Activated CD4-positive, alpha-beta T cell treated with anti-CD3 and anti-CD28 coated beads, Interleukin-2, amount 50 U/mL, for 4 hours (primary cell): ENCODE measurements around the gene FCER1G.

ENCODE experiments used
- DNase-seq, 2 experiments: peaks; one replicate each; pipeline ENCODE4 v3.0.0-alpha.2; 2020

The FCER1G gene

GRCh38 chr1:161189036-161189435, 26.1 kb upstream of the FCER1G start:
- DNase-seq, result no peak

GRCh38 chr1:161190962-161191521, 24.1 kb upstream of the FCER1G start:
- DNase-seq, result no peak

GRCh38 chr1:161191971-161192370, 23.1 kb upstream of the FCER1G start:
- DNase-seq, result no peak

- DNase-seq, result peak; percentile 53 to 58
These were observed 22.3 kb upstream of the FCER1G start for GRCh38 chr1:161192476-161193465.

GRCh38 chr1:161193561-161194235, 21.4 kb upstream of the FCER1G start:
- DNase-seq, result no peak

- no peak for DNase-seq
These were observed 19.9 kb upstream of the FCER1G start for GRCh38 chr1:161195171-161195570.

- no peak for DNase-seq
These were observed 19.0 kb upstream of the FCER1G start for GRCh38 chr1:161196111-161196510.

GRCh38 chr1:161196521-161197451, 18.3 kb upstream of the FCER1G start:
- DNase-seq, result no peak

GRCh38 chr1:161197560-161198193, 17.4 kb upstream of the FCER1G start:
- DNase-seq, result no peak

- no peak for DNase-seq
These were observed 16.8 kb upstream of the FCER1G start for GRCh38 chr1:161198194-161198896.

GRCh38 chr1:161198897-161199431, 16.1 kb upstream of the FCER1G start, which contains the start of gene ADAMTS4:
ADAMTS4 (minus strand) TSS chr1:161199054; CDS start chr1:161198627, 427 bp downstream.
- no peak for DNase-seq

GRCh38 chr1:161199506-161200139, 15.5 kb upstream of the FCER1G start:
- no peak for DNase-seq

- no peak for DNase-seq
These were observed 14.6 kb upstream of the FCER1G start for GRCh38 chr1:161200421-161200991.

- DNase-seq, result no peak
These were observed 13.9 kb upstream of the FCER1G start for GRCh38 chr1:161200992-161201835.

GRCh38 chr1:161201836-161202712, 13.0 kb upstream of the FCER1G start, which contains the start of gene NDUFS2:
NDUFS2 (plus strand) TSS chr1:161202367; CDS start chr1:161202386, 19 bp downstream.
- peak; percentile 95 to 96 for DNase-seq

- DNase-seq, result no peak
These were observed 8.5 kb upstream of the FCER1G start for GRCh38 chr1:161206411-161207140.

GRCh38 chr1:161207173-161207572, 7.9 kb upstream of the FCER1G start:
- DNase-seq, result no peak
